NCI-H82 (cell line): ENCODE data around the gene COL5A1.
"Not testable (repeated sequence)": the region's sequence is repeated elsewhere in the genome, so short reads cannot be mapped to it uniquely, and the experiment has no call there.

Experiments
- DNase-seq: peaks from one replicate; lab custom pipeline; 2025; lab: John Stamatoyannopoulos, UW

Gene COL5A1

GRCh38 chr9:134692573-134692860 lies 50.9 kb downstream of the COL5A1 start:
- no peak for DNase-seq

GRCh38 chr9:134693011-134693410 lies 51.4 kb downstream of the COL5A1 start:
- no peak for DNase-seq

- no peak for DNase-seq
Observed at GRCh38 chr9:134693641-134694367, 52.2 kb downstream of the COL5A1 start.

GRCh38 chr9:134694368-134694665 lies 52.7 kb downstream of the COL5A1 start:
- DNase-seq, result no peak

- no peak for DNase-seq
Observed at GRCh38 chr9:134694714-134695113, 53.1 kb downstream of the COL5A1 start.

GRCh38 chr9:134695144-134695543 lies 53.5 kb downstream of the COL5A1 start:
- DNase-seq, result no peak

GRCh38 chr9:134696433-134696832 lies 54.8 kb downstream of the COL5A1 start:
- no peak for DNase-seq

- DNase-seq, result no peak
Observed at GRCh38 chr9:134698111-134698510, 56.5 kb downstream of the COL5A1 start.

GRCh38 chr9:134698587-134699342 lies 57.2 kb downstream of the COL5A1 start:
- peak; percentile 84 for DNase-seq

GRCh38 chr9:134699343-134699740 lies 57.7 kb downstream of the COL5A1 start:
- DNase-seq, result peak; percentile 13

GRCh38 chr9:134700636-134701350 lies 59.2 kb downstream of the COL5A1 start:
- DNase-seq, result no peak

GRCh38 chr9:134701581-134702259 lies 60.1 kb downstream of the COL5A1 start:
- no peak for DNase-seq

GRCh38 chr9:134702291-134702690 lies 60.7 kb downstream of the COL5A1 start:
- no peak for DNase-seq

- DNase-seq, result not testable (repeated sequence)
Observed at GRCh38 chr9:134703730-134704114, 62.1 kb downstream of the COL5A1 start.

- no peak for DNase-seq
Observed at GRCh38 chr9:134704498-134704897, 62.9 kb downstream of the COL5A1 start.

- no peak for DNase-seq
Observed at GRCh38 chr9:134705786-134706185, 64.2 kb downstream of the COL5A1 start.

- no peak for DNase-seq
Observed at GRCh38 chr9:134706522-134706921, 64.9 kb downstream of the COL5A1 start.

GRCh38 chr9:134707031-134707680 lies 65.6 kb downstream of the COL5A1 start:
- DNase-seq, result peak; percentile 98

- peak; percentile 62 for DNase-seq
Observed at GRCh38 chr9:134707731-134708671, 66.4 kb downstream of the COL5A1 start.

- peak; percentile 85 for DNase-seq
Observed at GRCh38 chr9:134708672-134709038, 67.1 kb downstream of the COL5A1 start.
